Prostate gland (tissue), 2 donors: ENCODE measurements around the gene TMEM117. TPM values are rescaled to one million over a fixed set of nuclear protein-coding genes. Genes with fewer than 3 reads are reported as not detected.
"Not testable (repeated sequence)": the region's sequence is repeated elsewhere in the genome, so short reads cannot be mapped to it uniquely, and the experiment has no call there.

ENCODE experiments used
- DNase-seq: peaks from one replicate; pipeline ENCODE4 v3.0.0-alpha.2; 2019; ENCODE audit warnings: low spot score
- H3K27ac ChIP-seq, 2 donors: fragments of 200-600 bp; sonication (generic); 2 replicates each; pipeline ENCODE4 v1.5.1; 2017 to 2019
- H3K27me3 ChIP-seq: fragments of 200-600 bp; sonication (generic); replicated peaks from 2 replicates; pipeline ENCODE4 v1.5.1; 2019; ENCODE audit not compliant: insufficient read depth
- H3K36me3 ChIP-seq, 2 donors: fragments of 200-600 bp; sonication (generic); 1 replicate in 1 of 2; 2 replicates in 1 of 2; pipeline versions ENCODE4 v1.5.1 to v1.8.1; 2017 to 2019
- H3K4me1 ChIP-seq: fragments of 200-600 bp; sonication (generic); replicated peaks from 2 replicates; pipeline ENCODE4 v1.5.1; 2019
- H3K4me3 ChIP-seq, 2 donors: fragments of 200-600 bp; sonication (generic); 2 replicates each; pipeline ENCODE4 v1.5.1; 2017 to 2019
- H3K9me3 ChIP-seq: fragments of 200-600 bp; sonication (generic); 2 replicates; pipeline ENCODE4 v1.5.1; 2017
- POLR2A ChIP-seq: fragments of 450-650 bp; IDR thresholded peaks from one replicate; pipeline ENCODE4 v1.6.1; 2016; ENCODE audit warnings: antibody characterized with exemption, mild to moderate bottlenecking
- POLR2AphosphoS5 ChIP-seq: sonication (generic); formaldehyde crosslinking; IDR thresholded peaks from one replicate; pipeline ENCODE4 v1.6.1; 2017; ENCODE audit warnings: antibody characterized with exemption
- WGBS: methylation state at CpG from one replicate; pipeline ENCODE4 v1.1.5; 2018; 5-methylcytosine and 5-hydroxymethylcytosine counted together
- intact Hi-C: fragments of 100-400 bp; cut with DNase I; formaldehyde crosslinking; loops from one replicate; pipeline ENCODE4 v1.14.2; 2022
- total RNA-seq, 2 donors: library from RNA; depleted of rRNA; stranded (reverse); fragments of >200 nt; gene quantifications; one replicate each; pipeline ENCODE4 v1.1.0, GENCODE V29; 2016
- TF ChIP-seq, protein P1 (sequence below), 4 experiments: fragments of 200-600 bp in 2 of 4; fragments of 450-650 bp in 2 of 4; sonication (generic) in 2 of 4; IDR thresholded peaks; 1 replicate in 3 of 4; 2 replicates in 1 of 4; pipeline ENCODE4 v1.5.1; 2016 to 2019; ENCODE audit warnings: antibody characterized with exemption in 4 of 4, mild to moderate bottlenecking in 2 of 4, moderate library complexity in 2 of 4

TMEM117 gene
- total RNA-seq, 2 donors from 2014 or later, result 15.5 to 26.5 TPM

DNA sequence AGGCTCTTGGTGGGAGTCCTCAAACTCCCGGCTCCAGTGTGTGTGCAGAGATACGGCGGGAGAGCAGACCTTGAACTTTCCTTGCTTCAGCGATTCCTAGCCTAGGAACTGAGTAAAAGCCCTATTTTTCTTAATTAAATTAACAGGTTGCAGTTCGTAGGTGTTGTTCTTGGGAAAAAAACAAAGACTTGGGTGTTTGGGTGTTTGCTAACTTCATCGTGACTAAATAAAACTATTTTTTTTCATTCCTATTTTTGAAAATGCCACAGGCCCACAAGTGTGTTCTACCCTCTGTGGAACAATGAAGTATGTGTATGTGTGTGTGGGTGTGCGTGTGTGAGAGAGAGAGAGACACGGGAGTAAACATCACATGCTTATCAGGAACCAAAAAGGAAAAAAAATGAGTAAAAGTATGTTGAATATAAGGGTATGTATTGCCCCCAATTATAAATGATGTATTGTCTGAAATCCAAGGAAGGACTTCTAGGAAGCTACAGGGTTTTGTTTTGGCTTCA, 651 bp downstream of the TMEM117 start:
- no peaks in the 10 kb centered on the region for H3K4me1 ChIP-seq
- TF ChIP-seq, protein P1, sequence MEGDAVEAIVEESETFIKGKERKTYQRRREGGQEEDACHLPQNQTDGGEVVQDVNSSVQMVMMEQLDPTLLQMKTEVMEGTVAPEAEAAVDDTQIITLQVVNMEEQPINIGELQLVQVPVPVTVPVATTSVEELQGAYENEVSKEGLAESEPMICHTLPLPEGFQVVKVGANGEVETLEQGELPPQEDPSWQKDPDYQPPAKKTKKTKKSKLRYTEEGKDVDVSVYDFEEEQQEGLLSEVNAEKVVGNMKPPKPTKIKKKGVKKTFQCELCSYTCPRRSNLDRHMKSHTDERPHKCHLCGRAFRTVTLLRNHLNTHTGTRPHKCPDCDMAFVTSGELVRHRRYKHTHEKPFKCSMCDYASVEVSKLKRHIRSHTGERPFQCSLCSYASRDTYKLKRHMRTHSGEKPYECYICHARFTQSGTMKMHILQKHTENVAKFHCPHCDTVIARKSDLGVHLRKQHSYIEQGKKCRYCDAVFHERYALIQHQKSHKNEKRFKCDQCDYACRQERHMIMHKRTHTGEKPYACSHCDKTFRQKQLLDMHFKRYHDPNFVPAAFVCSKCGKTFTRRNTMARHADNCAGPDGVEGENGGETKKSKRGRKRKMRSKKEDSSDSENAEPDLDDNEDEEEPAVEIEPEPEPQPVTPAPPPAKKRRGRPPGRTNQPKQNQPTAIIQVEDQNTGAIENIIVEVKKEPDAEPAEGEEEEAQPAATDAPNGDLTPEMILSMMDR (IDR thresholded peaks at IDR 0.05), result no peak
- TF ChIP-seq POLR2AphosphoS5, result peak; percentile 5
- TF ChIP-seq POLR2A, result no peak
- H3K9me3 ChIP-seq, result no peaks in the 10 kb centered on the region
- H3K36me3 ChIP-seq, result no peaks in the 10 kb centered on the region
- 2% methylated on average over 8 of the region's 8 CpGs for WGBS
- H3K27me3 ChIP-seq, result no peaks in the 10 kb centered on the region
- H3K4me3 ChIP-seq, result peak overlapping the region; percentile 62 to 85
- intact Hi-C loops, result no loop called here
- DNase-seq, result no peak
- H3K27ac ChIP-seq, result peak overlapping the region; percentile 94 to 95

DNA sequence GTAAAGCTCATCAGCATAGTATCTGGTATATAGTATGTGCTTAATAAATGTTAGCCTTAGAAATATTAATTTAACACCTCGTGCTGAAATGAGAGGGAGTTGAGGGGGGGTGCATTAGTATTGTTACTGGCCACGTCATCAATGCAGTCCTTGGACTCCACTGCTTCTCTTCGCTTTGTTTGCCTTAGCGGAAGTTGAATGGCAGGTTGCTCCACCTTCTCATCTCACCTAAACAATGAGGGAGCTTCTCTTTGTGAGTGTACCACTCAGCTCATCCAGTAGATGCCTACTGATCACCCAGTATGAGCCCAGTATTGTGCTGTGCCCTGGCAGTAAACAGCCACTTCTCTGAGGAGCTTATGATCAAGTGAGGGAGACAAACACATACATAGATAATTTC, 4.5 kb downstream of the TMEM117 start:
- Histone ChIP-seq H3K4me3 (no peak overlapping the region), H3K9me3 (no peaks in the 10 kb centered on the region), H3K27me3 (no peaks in the 10 kb centered on the region), H3K4me1 (no peaks in the 10 kb centered on the region), H3K27ac (no peak overlapping the region), H3K36me3 (no peaks in the 10 kb centered on the region)
- no peak for TF ChIP-seq POLR2A
- no peak for TF ChIP-seq POLR2AphosphoS5
- TF ChIP-seq, protein P1 (IDR thresholded peaks at IDR 0.05), result no peak
- WGBS, result 78% methylated on average over 4 of the region's 4 CpGs
- intact Hi-C loops, result no loop called here
- DNase-seq, result no peak

DNA sequence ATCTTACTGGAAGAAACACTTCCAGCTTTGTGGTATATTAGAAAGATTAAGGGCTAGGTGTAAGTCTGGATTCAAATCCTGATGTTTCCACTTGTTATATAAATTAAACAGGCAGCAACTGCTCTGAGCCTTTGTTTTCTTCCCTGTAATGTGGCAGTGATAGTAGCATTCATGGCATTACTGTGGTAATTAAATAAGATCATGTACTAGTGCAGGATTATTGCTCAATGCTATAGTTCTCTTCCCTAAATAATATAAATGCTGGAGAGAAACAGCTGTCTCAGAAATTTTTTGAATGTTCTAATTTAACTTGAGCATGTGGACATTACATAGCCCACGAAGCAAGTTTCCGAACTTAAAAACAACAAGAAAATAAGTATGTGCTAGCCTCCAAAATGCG, 5.4 kb downstream of the TMEM117 start:
- 92% methylated on average over 3 of the region's 3 CpGs for WGBS
- H3K27me3 ChIP-seq, result no peaks in the 10 kb centered on the region

DNA sequence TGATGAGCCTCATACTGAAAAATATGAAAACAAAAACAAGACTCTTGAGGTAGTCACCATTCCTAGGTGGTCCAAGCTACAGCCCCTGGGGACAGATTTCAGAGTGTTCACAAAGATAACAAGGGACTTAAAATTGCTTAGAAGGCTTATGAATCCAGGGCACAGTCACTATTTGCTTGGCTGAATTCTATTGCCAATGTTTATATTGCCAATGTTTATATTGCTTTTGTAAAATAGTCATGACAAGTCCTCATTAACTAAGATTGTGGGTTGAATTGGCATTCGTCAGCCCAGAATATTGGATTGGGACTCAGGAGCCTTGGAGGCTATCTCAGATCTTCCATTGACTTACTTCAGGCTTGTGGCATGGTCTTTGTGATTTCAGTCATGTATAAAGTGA, 6.4 kb downstream of the TMEM117 start:
- TF ChIP-seq, protein P1 (IDR thresholded peaks at IDR 0.05), result no peak
- TF ChIP-seq POLR2A (no peak), POLR2AphosphoS5 (peak; percentile 14)
- DNase-seq, result no peak
- no peaks in the 10 kb centered on the region for H3K36me3 ChIP-seq
- H3K27me3 ChIP-seq, result no peaks in the 10 kb centered on the region
- H3K9me3 ChIP-seq, result no peaks in the 10 kb centered on the region
- no peak overlapping the region for H3K4me3 ChIP-seq
- WGBS, result 59% methylated on average over 1 of the region's 1 CpG
- H3K4me1 ChIP-seq, result no peaks in the 10 kb centered on the region
- H3K27ac ChIP-seq, result no peak overlapping the region
- intact Hi-C loops, result no loop called here

More for the DNA sequence above, 5.4 kb downstream of the TMEM117 start:
- Histone ChIP-seq H3K9me3 (no peaks in the 10 kb centered on the region), H3K4me1 (no peaks in the 10 kb centered on the region), H3K27ac (no peak overlapping the region), H3K4me3 (no peak overlapping the region), H3K36me3 (no peaks in the 10 kb centered on the region)
- intact Hi-C loops, result no loop called here
- DNase-seq, result no peak
- TF ChIP-seq POLR2A (no peak), POLR2AphosphoS5 (no peak)
- TF ChIP-seq, protein P1 (IDR thresholded peaks at IDR 0.05), result no peak

DNA sequence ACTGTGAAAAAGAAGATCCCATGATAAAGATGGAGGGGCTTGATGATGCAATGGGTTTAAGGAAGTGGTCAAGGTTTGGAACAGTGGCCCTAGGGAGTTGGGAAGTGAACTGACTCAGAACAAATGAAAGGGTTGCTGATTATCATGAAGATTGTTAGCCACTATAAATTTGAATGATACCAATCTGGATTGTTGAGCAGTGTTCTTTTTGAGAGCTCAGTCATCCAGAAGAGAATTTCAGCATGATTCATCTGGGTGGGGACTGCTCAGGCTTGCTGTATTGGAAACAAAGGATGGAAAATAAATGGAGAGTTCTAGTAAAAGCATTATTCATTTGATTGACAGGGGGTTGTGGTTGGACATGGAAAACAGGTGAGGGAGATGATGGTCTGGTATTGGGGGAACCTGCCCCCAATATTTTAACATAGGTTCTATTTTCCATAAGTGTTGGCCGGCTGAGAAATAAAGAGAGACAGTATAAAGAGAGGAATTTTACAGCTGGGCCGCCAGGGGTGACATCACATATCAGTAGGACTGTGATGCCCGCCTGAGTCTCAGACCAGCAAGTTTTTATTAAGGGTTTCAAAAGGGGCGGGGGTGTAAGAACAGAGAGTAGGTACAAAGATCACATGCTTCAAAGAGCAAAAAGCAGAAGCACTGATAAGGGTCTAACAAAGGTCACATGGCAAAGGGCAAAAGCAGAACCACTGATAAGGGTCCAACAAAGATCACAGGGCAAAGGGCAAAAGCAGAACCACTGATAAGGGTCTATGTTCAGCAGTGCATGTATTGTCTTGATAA, 11.7 kb downstream of the TMEM117 start:
- H3K4me3 ChIP-seq, H3K9me3 ChIP-seq, intact Hi-C loops, H3K36me3 ChIP-seq, H3K4me1 ChIP-seq, H3K27ac ChIP-seq, H3K27me3 ChIP-seq, DNase-seq: not testable (repeated sequence)
- WGBS, result 82% methylated on average over 4 of the region's 4 CpGs
